Testis (tissue), 2 donors: Measurements from ENCODE around the gene MSRB3.

ENCODE experiments used
- CTCF ChIP-seq, 3 experiments: fragments of 450-650 bp in 2 of 3; fragments of 200-600 bp in 1 of 3; sonication (generic) in 1 of 3; IDR thresholded peaks; one replicate each; pipeline ENCODE4 v1.5.1; 2016 to 2019; ENCODE audit warnings: antibody characterized with exemption in 3 of 3, mild to moderate bottlenecking in 2 of 3, moderate library complexity in 1 of 3
- POLR2A ChIP-seq: fragments of 450-650 bp; IDR thresholded peaks from one replicate; pipeline ENCODE4 v1.6.1; 2017; ENCODE audit warnings: antibody characterized with exemption, mild to moderate bottlenecking, moderate library complexity

DNA sequence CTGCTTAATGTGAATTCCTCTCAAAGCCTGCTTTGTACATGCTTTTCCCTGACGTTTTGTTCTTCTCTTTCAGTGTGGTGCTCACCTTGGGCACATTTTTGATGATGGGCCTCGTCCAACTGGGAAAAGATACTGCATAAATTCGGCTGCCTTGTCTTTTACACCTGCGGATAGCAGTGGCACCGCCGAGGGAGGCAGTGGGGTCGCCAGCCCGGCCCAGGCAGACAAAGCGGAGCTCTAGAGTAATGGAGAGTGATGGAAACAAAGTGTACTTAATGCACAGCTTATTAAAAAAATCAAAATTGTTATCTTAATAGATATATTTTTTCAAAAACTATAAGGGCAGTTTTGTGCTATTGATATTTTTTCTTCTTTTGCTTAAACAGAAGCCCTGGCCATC, 184.6 kb downstream of the MSRB3 start:
- TF ChIP-seq CTCF (IDR thresholded peaks at IDR 0.05): no peak
- no peak for TF ChIP-seq POLR2A
